K562 (cell line): ENCODE measurements around the gene SMC1A. TPM values are rescaled to one million over a fixed set of nuclear protein-coding genes. Genes with fewer than 3 reads are reported as not detected.
A peak's percentile ranks its signal among the peaks of the same experiment; 100 is the strongest.

ENCODE experiments used
- BRCA1 ChIP-seq, 2 experiments: fragments of 450-650 bp in 1 of 2; sonication (generic) in 1 of 2; formaldehyde crosslinking in 1 of 2; IDR thresholded peaks; 2 replicates each; pipeline versions ENCODE4 v1.5.0 to v1.6.1; 2017 to 2020; ENCODE audit warnings: mild to moderate bottlenecking in 1 of 2, missing genetic modification reagents in 1 of 2
- C11orf30 ChIP-seq: fragments of 450-650 bp; IDR thresholded peaks from 2 replicates; pipeline ENCODE4 v1.6.1; 2016; ENCODE audit warnings: low read depth, mild to moderate bottlenecking
- DMBX1 ChIP-seq: fragments of 250-450 bp; sonication (Bioruptor Pico); IDR thresholded peaks from 2 replicates; pipeline ENCODE4 v1.8.0; 2022; ENCODE audit warnings: inconsistent platforms, mild to moderate bottlenecking, moderate library complexity, borderline replicate concordance
- FOXJ2 ChIP-seq: fragments of 200-800 bp; sonication (Bioruptor generic); IDR thresholded peaks from 2 replicates; pipeline ENCODE4 v1.6.1; 2016; ENCODE audit warnings: missing genetic modification characterization, missing compliant biosample characterization
- HDAC6 ChIP-seq: IDR thresholded peaks from 2 replicates; pipeline ENCODE4 v1.6.1; 2012; ENCODE audit warnings: low read depth, mild to moderate bottlenecking, control low read depth, inconsistent platforms, low read length, moderate library complexity
- HEY1 ChIP-seq: fragments of 250-450 bp; sonication (Bioruptor Pico); IDR thresholded peaks from 2 replicates; pipeline ENCODE4 v1.5.0; 2020; ENCODE audit warnings: mild to moderate bottlenecking, moderate library complexity, borderline replicate concordance
- HNRNPL ChIP-seq: fragments of 200-400 bp; formaldehyde crosslinking; IDR thresholded peaks from 2 replicates; pipeline ENCODE4 v1.6.1; 2017; ENCODE audit warnings: low read depth, mild to moderate bottlenecking, low read length
- IRF2 ChIP-seq: sonication (generic); formaldehyde crosslinking; IDR thresholded peaks from 2 replicates; pipeline ENCODE4 v1.8.1; 2022; ENCODE audit warnings: mild to moderate bottlenecking, missing genetic modification reagents
- MBD2 ChIP-seq: sonication (generic); IDR thresholded peaks from 2 replicates; pipeline ENCODE4 v1.6.1; 2016; ENCODE audit warnings: low read depth, borderline replicate concordance
- POLR2AphosphoS5 ChIP-seq: IDR thresholded peaks from 2 replicates; pipeline ENCODE4 v1.6.1; 2011; ENCODE audit warnings: mild to moderate bottlenecking, low read depth, low read length, moderate library complexity; ENCODE audit not compliant: control insufficient read depth, insufficient read depth
- PURB ChIP-seq: sonication (generic); formaldehyde crosslinking; IDR thresholded peaks from 2 replicates; pipeline ENCODE4 v1.9.0; 2021; ENCODE audit warnings: low read depth, mild to moderate bottlenecking, missing genetic modification reagents
- SIRT6 ChIP-seq: IDR thresholded peaks from one replicate; pipeline ENCODE4 v1.6.1; 2012; ENCODE audit warnings: low read depth, mild to moderate bottlenecking, control low read depth, inconsistent platforms, low read length, moderate library complexity
- ZBED1 ChIP-seq: IDR thresholded peaks from 2 replicates; pipeline ENCODE4 v1.6.1; 2014
- ZBTB8A ChIP-seq: fragments of 450-650 bp; IDR thresholded peaks from 2 replicates; pipeline ENCODE4 v1.6.1; 2018; ENCODE audit warnings: mild to moderate bottlenecking, moderate library complexity; ENCODE audit not compliant: partially characterized antibody
- ZFP30 ChIP-seq: fragments of 250-450 bp; sonication (Bioruptor Pico); IDR thresholded peaks from 2 replicates; pipeline ENCODE4 v1.8.0; 2022; ENCODE audit warnings: moderate library complexity, mild to moderate bottlenecking, inconsistent platforms, borderline replicate concordance
- ZNF121 ChIP-seq: sonication (generic); formaldehyde crosslinking; conservative IDR thresholded peaks from 2 replicates; pipeline ENCODE4 v1.8.0; 2022; ENCODE audit warnings: missing genetic modification reagents
- ZNF134 ChIP-seq: fragments of 250-450 bp; sonication (Bioruptor Pico); conservative IDR thresholded peaks from 2 replicates; pipeline ENCODE4 v1.4.0; 2020
- ZNF165 ChIP-seq: fragments of 250-450 bp; sonication (Bioruptor Pico); IDR thresholded peaks from 2 replicates; pipeline ENCODE4 v1.4.0; 2020; ENCODE audit warnings: borderline replicate concordance
- ZNF354B ChIP-seq: fragments of 250-450 bp; sonication (Bioruptor Pico); IDR thresholded peaks from 2 replicates; pipeline ENCODE4 v1.4.0; 2020
- ZNF583 ChIP-seq: fragments of 250-450 bp; sonication (Bioruptor Pico); IDR thresholded peaks from 2 replicates; pipeline ENCODE4 v1.4.0; 2020
- ZNF589 ChIP-seq: fragments of 200-800 bp; sonication (Bioruptor generic); IDR thresholded peaks from 2 replicates; pipeline ENCODE4 v1.6.1; 2016; ENCODE audit warnings: low read depth, missing genetic modification characterization, missing compliant biosample characterization
- ZNF76 ChIP-seq: fragments of 250-450 bp; sonication (Bioruptor Pico); IDR thresholded peaks from 2 replicates; pipeline ENCODE4 v1.4.0; 2020; ENCODE audit warnings: mild to moderate bottlenecking, moderate library complexity, borderline replicate concordance
- ZNF766 ChIP-seq: fragments of 200-800 bp; sonication (Bioruptor generic); conservative IDR thresholded peaks from 2 replicates; pipeline ENCODE4 v1.6.1; 2016; ENCODE audit warnings: missing genetic modification characterization, missing compliant biosample characterization
- ZNF830 ChIP-seq: fragments of 250-450 bp; sonication (Bioruptor Pico); IDR thresholded peaks from 2 replicates; pipeline ENCODE4 v1.5.0; 2021; ENCODE audit warnings: mild to moderate bottlenecking
- polyA plus RNA-seq, 8 experiments: library from polyadenylated mRNA; depleted of rRNA in 4 of 8; stranded (reverse) in 5 of 8; unstranded in 3 of 8; fragments of >200 nt; fragmentation: Nextera tagmentation in 2 of 8; fragmentation: Illumina TruSeq in 1 of 8; extraction: Ambion mirVana in 2 of 8; extraction: Trizol in 1 of 8; gene quantifications; 2 replicates each; pipeline versions ENCODE4 v1.2.1 to v1.2.3, GENCODE V29; 2011 to 2014; ENCODE audit warnings: inconsistent platforms in 1 of 8, missing spikeins in 1 of 8
- total RNA-seq, 7 experiments: library from RNA; depleted of rRNA in 6 of 7; stranded (reverse); fragments of >200 nt in 6 of 7; fragmentation: Illumina TruSeq in 2 of 7; extraction: Trizol in 2 of 7; gene quantifications; 2 replicates each; pipeline versions ENCODE4 v1.2.1 to v1.2.3, GENCODE V29; 2011 to 2021; ENCODE audit warnings: low replicate concordance in 1 of 7
- TF ChIP-seq, protein P1 (sequence below): fragments of 250-450 bp; sonication (Bioruptor Pico); IDR thresholded peaks from 2 replicates; pipeline ENCODE4 v1.4.0; 2020
- TF ChIP-seq, protein P2 (sequence below): fragments of 250-450 bp; sonication (Bioruptor Pico); IDR thresholded peaks from 2 replicates; pipeline ENCODE4 v1.5.0; 2021
- TF ChIP-seq, protein P3 (sequence below): fragments of 250-450 bp; sonication (Bioruptor Pico); IDR thresholded peaks from 2 replicates; pipeline ENCODE4 v1.8.0; 2022; ENCODE audit warnings: inconsistent platforms

Gene SMC1A
- total and polyA plus RNA-seq, 9 of the 15 experiments (the other 6 are each of a cell fraction or from before 2014, with no cell fraction given), result 28.5 to 126 (median 71.2) TPM

DNA sequence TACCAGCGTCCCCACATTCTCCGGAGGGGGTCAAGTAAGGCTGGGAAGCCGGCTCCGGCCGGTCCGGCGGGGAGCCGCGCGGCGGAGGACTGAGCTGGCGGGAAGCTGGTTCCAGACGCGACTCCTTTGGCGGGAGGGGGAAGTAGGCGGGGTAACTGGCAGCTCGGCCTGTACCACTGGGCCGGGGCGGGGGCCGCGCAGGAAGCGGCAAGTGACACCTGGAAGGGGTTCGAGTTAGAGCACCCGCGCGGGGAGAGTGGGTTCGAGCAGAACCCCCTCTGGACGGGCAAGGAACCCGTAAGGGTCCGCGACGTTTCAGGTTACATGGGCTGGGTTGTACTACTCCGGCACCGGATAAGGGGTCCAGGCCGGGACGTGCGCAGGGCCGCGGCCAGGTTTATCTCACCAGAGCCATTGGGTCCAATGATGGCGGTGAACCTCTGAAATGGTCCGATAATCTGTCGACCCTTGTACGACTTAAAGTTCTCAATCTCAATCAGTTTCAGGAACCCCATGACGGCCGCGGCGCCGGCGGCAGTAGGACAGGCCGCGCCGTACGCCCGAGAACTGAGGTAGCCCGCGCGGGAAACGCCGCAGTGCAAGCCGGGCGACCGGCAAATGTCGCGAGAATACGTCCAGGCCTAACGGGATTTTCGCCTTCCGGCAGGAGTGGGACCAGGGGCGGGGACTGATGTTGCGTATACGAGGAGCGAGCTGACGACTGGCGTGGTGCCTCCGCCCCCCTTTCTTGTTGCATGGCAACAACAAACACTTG lies at the start of gene SMC1A (continued):
- peak; percentile 83 for TF ChIP-seq POLR2AphosphoS5
- peak; percentile 94; the same call in 1 of the 2 replicates for TF ChIP-seq FOXJ2
- TF ChIP-seq, protein P1, sequence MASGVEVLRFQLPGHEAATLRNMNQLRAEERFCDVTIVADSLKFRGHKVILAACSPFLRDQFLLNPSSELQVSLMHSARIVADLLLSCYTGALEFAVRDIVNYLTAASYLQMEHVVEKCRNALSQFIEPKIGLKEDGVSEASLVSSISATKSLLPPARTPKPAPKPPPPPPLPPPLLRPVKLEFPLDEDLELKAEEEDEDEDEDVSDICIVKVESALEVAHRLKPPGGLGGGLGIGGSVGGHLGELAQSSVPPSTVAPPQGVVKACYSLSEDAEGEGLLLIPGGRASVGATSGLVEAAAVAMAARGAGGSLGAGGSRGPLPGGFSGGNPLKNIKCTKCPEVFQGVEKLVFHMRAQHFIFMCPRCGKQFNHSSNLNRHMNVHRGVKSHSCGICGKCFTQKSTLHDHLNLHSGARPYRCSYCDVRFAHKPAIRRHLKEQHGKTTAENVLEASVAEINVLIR (CRISPR knock-in tag), result no peak
- TF ChIP-seq ZBTB8A, result no peak
- TF ChIP-seq ZBED1, result no peak
- TF ChIP-seq C11orf30, result peak; percentile 66
- 0 out of 2 replicates have a peak, but pooled peaks have one; percentile 19 for TF ChIP-seq ZNF76 (CRISPR knock-in tag)
- TF ChIP-seq ZNF766 (CRISPR knock-in tag), result no peak
- no peak for TF ChIP-seq BRCA1 (IDR thresholded peaks at IDR 0.05)
- TF ChIP-seq BRCA1 (CRISPR knock-in tag; IDR thresholded peaks at IDR 0.05), result no peak
- TF ChIP-seq, protein P2, sequence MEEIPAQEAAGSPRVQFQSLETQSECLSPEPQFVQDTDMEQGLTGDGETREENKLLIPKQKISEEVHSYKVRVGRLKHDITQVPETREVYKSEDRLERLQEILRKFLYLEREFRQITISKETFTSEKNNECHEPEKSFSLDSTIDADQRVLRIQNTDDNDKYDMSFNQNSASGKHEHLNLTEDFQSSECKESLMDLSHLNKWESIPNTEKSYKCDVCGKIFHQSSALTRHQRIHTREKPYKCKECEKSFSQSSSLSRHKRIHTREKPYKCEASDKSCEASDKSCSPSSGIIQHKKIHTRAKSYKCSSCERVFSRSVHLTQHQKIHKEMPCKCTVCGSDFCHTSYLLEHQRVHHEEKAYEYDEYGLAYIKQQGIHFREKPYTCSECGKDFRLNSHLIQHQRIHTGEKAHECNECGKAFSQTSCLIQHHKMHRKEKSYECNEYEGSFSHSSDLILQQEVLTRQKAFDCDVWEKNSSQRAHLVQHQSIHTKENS (CRISPR knock-in tag), result no peak
- no peak for TF ChIP-seq SIRT6
- no peak for TF ChIP-seq ZNF165
- TF ChIP-seq ZNF589, result no peak
- TF ChIP-seq HDAC6, result no peak
- peak; percentile 77 for TF ChIP-seq ZNF134 (CRISPR knock-in tag)
- TF ChIP-seq ZNF121 (CRISPR knock-in tag), result no peak
- TF ChIP-seq, protein P3, sequence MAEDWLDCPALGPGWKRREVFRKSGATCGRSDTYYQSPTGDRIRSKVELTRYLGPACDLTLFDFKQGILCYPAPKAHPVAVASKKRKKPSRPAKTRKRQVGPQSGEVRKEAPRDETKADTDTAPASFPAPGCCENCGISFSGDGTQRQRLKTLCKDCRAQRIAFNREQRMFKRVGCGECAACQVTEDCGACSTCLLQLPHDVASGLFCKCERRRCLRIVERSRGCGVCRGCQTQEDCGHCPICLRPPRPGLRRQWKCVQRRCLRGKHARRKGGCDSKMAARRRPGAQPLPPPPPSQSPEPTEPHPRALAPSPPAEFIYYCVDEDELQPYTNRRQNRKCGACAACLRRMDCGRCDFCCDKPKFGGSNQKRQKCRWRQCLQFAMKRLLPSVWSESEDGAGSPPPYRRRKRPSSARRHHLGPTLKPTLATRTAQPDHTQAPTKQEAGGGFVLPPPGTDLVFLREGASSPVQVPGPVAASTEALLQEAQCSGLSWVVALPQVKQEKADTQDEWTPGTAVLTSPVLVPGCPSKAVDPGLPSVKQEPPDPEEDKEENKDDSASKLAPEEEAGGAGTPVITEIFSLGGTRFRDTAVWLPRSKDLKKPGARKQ (CRISPR knock-in tag), result no peak
- TF ChIP-seq ZNF583 (CRISPR knock-in tag), result no peak
- TF ChIP-seq HEY1 (CRISPR knock-in tag), result no peak
- no peak for TF ChIP-seq ZFP30 (CRISPR knock-in tag)
- peak; percentile 27; the same call in 1 of the 2 replicates for TF ChIP-seq DMBX1 (CRISPR knock-in tag)
- TF ChIP-seq ZNF830 (CRISPR knock-in tag), result no peak
- peak; percentile 72; the same call in 1 of the 2 replicates for TF ChIP-seq MBD2
- TF ChIP-seq HNRNPL, result no peak
- no peak for TF ChIP-seq ZNF354B (CRISPR knock-in tag)
- no peak for TF ChIP-seq PURB (CRISPR knock-in tag)
- no peak for TF ChIP-seq IRF2
